ENCODE data around the gene TMED8. TPM values are rescaled to one million over a fixed set of nuclear protein-coding genes. Genes with fewer than 3 reads are reported as not detected.

The TMED8 gene
- total and polyA plus RNA-seq, 12 donors = 4.8 to 23.6 (median 19.9) TPM

- no peaks in the 10 kb centered on the region for H3K36me3 ChIP-seq (replicated peaks in 1 of 2)
- H3K4me3 ChIP-seq = no peak overlapping the region
- intact Hi-C loops (cut with DNase I) = loop anchor here (2.0 to 10.0 kb wide), 3 partner anchors 16 to 442 kb away; no protein-coding TSS in a partner anchor
- 51 to 71% (median 68%) methylated on average over 5 of the region's 5 CpGs for WGBS, 4 donors
- no peaks in the 10 kb centered on the region for H3K27me3 ChIP-seq
- H3K9me3 ChIP-seq (replicated peaks in 1 of 3) = no peaks in the 10 kb centered on the region
- peaks cover 22 to 59% of the 10 kb centered on the region in 2 donors for H3K4me1 ChIP-seq (replicated peaks in 1 of 2)
- H3K27ac ChIP-seq = peak overlapping the region in 2 of 5 donors; percentile 6 to 7
- TF ChIP-seq POLR2A (IDR thresholded peaks at IDR 0.05) (no peak), CTCF (IDR thresholded peaks at IDR 0.05) (no peak)
- DNase-seq = peak in 2 of 7 donors; percentile 39 to 53
Measured at GRCh38 chr14:77316872-77317301, 60.0 kb downstream of the TMED8 start.

- no peak overlapping the region for H3K4me3 ChIP-seq
- H3K36me3 ChIP-seq (replicated peaks in 1 of 2) = no peaks in the 10 kb centered on the region
- peaks cover 22 to 58% of the 10 kb centered on the region in 2 donors for H3K4me1 ChIP-seq (replicated peaks in 1 of 2)
- 18 to 50% (median 48%) methylated on average over 1 of the region's 1 CpG for WGBS, 4 donors
- TF ChIP-seq POLR2A (IDR thresholded peaks at IDR 0.05) (no peak), CTCF (IDR thresholded peaks at IDR 0.05) (peak in 2 of 6 experiments; percentile 3 to 11)
- no peak overlapping the region for H3K27ac ChIP-seq
- no peaks in the 10 kb centered on the region for H3K9me3 ChIP-seq (replicated peaks in 1 of 3)
- intact Hi-C loops (cut with DNase I) = loop anchor here (2.0 to 10.0 kb wide), 3 partner anchors 15 to 441 kb away; no protein-coding TSS in a partner anchor
- DNase-seq = no peak
- H3K27me3 ChIP-seq = no peaks in the 10 kb centered on the region
Measured at GRCh38 chr14:77316195-77316505, 60.7 kb downstream of the TMED8 start.

GRCh38 chr14:77314539-77315457, 62.1 kb downstream of the TMED8 start:
- peak overlapping the region in 3 of 5 donors; percentile 46 to 74 (median 68) for H3K27ac ChIP-seq
- no peaks in the 10 kb centered on the region for H3K36me3 ChIP-seq (replicated peaks in 1 of 2)
- H3K9me3 ChIP-seq (replicated peaks in 1 of 3) = no peaks in the 10 kb centered on the region
- H3K27me3 ChIP-seq = no peaks in the 10 kb centered on the region
- WGBS, 4 donors = 67 to 84% (median 75%) methylated on average over 9 to 10 of the region's 10 CpGs
- TF ChIP-seq CTCF (IDR thresholded peaks at IDR 0.05) (no peak), POLR2A (IDR thresholded peaks at IDR 0.05) (no peak)
- peaks cover 20 to 55% of the 10 kb centered on the region in 2 donors for H3K4me1 ChIP-seq (replicated peaks in 1 of 2)
- peak in 2 of 7 donors; percentile 11 to 15 for DNase-seq
- H3K4me3 ChIP-seq = no peak overlapping the region
- intact Hi-C loops (cut with DNase I) = loop anchor here (5.0 to 10.0 kb wide), 3 partner anchors 160 to 440 kb away; no protein-coding TSS in a partner anchor

GRCh38 chr14:77314043-77314442, 62.9 kb downstream of the TMED8 start:
- 9 to 27% (median 13%) methylated on average over 2 of the region's 2 CpGs for WGBS, 4 donors
- H3K9me3 ChIP-seq (replicated peaks in 1 of 3) = no peaks in the 10 kb centered on the region
- peak in 5 of 7 donors; percentile 46 to 71 (median 65) for DNase-seq
- TF ChIP-seq POLR2A (IDR thresholded peaks at IDR 0.05) = peak in 1 of 2 donors; percentile 42
- TF ChIP-seq CTCF (IDR thresholded peaks at IDR 0.05) = no peak
- H3K27ac ChIP-seq = peak overlapping the region in 4 of 5 donors; percentile 9 to 74 (median 57)
- no peak overlapping the region for H3K4me3 ChIP-seq
- intact Hi-C loops (cut with DNase I) = loop anchor here (5.0 to 10.0 kb wide), 3 partner anchors 159 to 439 kb away; no protein-coding TSS in a partner anchor
- no peaks in the 10 kb centered on the region for H3K27me3 ChIP-seq
- H3K4me1 ChIP-seq (replicated peaks in 1 of 2) = peaks cover 14 to 47% of the 10 kb centered on the region in 2 donors
- no peaks in the 10 kb centered on the region for H3K36me3 ChIP-seq (replicated peaks in 1 of 2)

Measured in adrenal gland (tissue), 12 donors.